H1 (cell line): ENCODE measurements around the gene SKP1. TPM values are rescaled to one million over a fixed set of nuclear protein-coding genes. Genes with fewer than 3 reads are reported as not detected.

Source experiments
- CTCF ChIA-PET: fragments of 300-600 bp; sonication (Branson Sonifier 250); formaldehyde crosslinking; loops from one replicate; lab custom pipeline; 2021; ENCODE audit not compliant: partially characterized antibody; lab: Charles Lee
- POLR2A ChIA-PET: fragments of 300-600 bp; sonication (Branson Sonifier 250); formaldehyde crosslinking; loops from one replicate; lab custom pipeline; 2021; ENCODE audit warnings: inconsistent platforms; ENCODE audit not compliant: partially characterized antibody; lab: Charles Lee
- DNase-seq, 2 experiments: peaks; one replicate each; pipeline versions ENCODE4 v3.0.0 to v3.0.0-alpha.2; 2010 to 2022; ENCODE audit warnings: low spot score in 2 of 2, low read depth in 1 of 2, mixed read lengths in 1 of 2
- FAIRE-seq: peaks from 2 replicates; lab custom pipeline; 2011; peaks lifted over from hg19 to GRCh38; lab: Jason Lieb, UNC
- H2AFZ ChIP-seq: 2 replicates; pipeline ENCODE4 v1.8.1; 2012; ENCODE audit warnings: low read length, inconsistent platforms
- H2AK5ac ChIP-seq: 2 replicates; pipeline ENCODE4 v1.6.1; 2013; ENCODE audit warnings: low read depth, low read length
- H2BK120ac ChIP-seq: replicated peaks from 2 replicates; pipeline ENCODE3; 2013; ENCODE audit warnings: low read depth, low read length, inconsistent platforms
- H2BK12ac ChIP-seq: 2 replicates; pipeline ENCODE4 v1.6.1; 2013; ENCODE audit warnings: low read depth, low read length
- H2BK15ac ChIP-seq: 2 replicates; pipeline ENCODE4 v1.6.1; 2013; ENCODE audit warnings: low read length
- H2BK20ac ChIP-seq: 2 replicates; pipeline ENCODE4 v1.6.1; 2013; ENCODE audit warnings: low read length
- H2BK5ac ChIP-seq: 2 replicates; pipeline ENCODE4 v1.6.1; 2013; ENCODE audit warnings: low read depth, low read length
- H3K14ac ChIP-seq: 2 replicates; pipeline ENCODE4 v1.6.1; 2013; ENCODE audit warnings: inconsistent platforms; ENCODE audit not compliant: insufficient read length
- H3K18ac ChIP-seq: 2 replicates; pipeline ENCODE4 v1.6.1; 2013; ENCODE audit warnings: low read length; ENCODE audit errors: extremely low read depth
- H3K23ac ChIP-seq: 2 replicates; pipeline ENCODE4 v1.6.1; 2013; ENCODE audit warnings: inconsistent platforms; ENCODE audit not compliant: insufficient read length
- H3K23me2 ChIP-seq: 2 replicates; pipeline ENCODE4 v1.6.1; 2013; ENCODE audit warnings: low read depth, low read length
- H3K27ac ChIP-seq: 2 replicates; pipeline ENCODE4 v1.6.1; 2011; ENCODE audit warnings: low read depth, low read length, inconsistent platforms
- H3K27me3 ChIP-seq, 4 experiments: replicated peaks in 1 of 4; 1 replicate in 1 of 4; 2 replicates in 3 of 4; pipeline versions ENCODE4 v1.6.1 to v1.8.1; 2011 to 2013; ENCODE audit warnings: low read length in 3 of 4, mild to moderate bottlenecking in 3 of 4, inconsistent platforms in 2 of 4, mixed read lengths in 2 of 4, moderate library complexity in 1 of 4; ENCODE audit not compliant: control insufficient read depth in 3 of 4, insufficient read depth in 3 of 4; ENCODE audit errors: extremely low read depth in 1 of 4
- H3K36me3 ChIP-seq, 4 experiments: 2 replicates each; pipeline versions ENCODE4 v1.6.1 to v1.8.1; 2011 to 2013; ENCODE audit warnings: mild to moderate bottlenecking in 4 of 4, low read length in 3 of 4, moderate library complexity in 2 of 4, control low read depth in 1 of 4, inconsistent platforms in 1 of 4; ENCODE audit not compliant: insufficient read depth in 4 of 4, control insufficient read depth in 2 of 4
- H3K4ac ChIP-seq: replicated peaks from 2 replicates; pipeline ENCODE3; 2013; ENCODE audit warnings: low read length, low read depth, mixed read lengths, inconsistent platforms; ENCODE audit not compliant: insufficient read length
- H3K4me1 ChIP-seq, 4 experiments: replicated peaks in 1 of 4; 1 replicate in 1 of 4; 2 replicates in 3 of 4; pipeline versions ENCODE4 v1.6.1 to v1.8.1; 2011 to 2013; ENCODE audit warnings: low read length in 3 of 4, inconsistent platforms in 2 of 4, mixed read lengths in 1 of 4; ENCODE audit not compliant: insufficient read depth in 4 of 4, control insufficient read depth in 3 of 4
- H3K4me2 ChIP-seq, 2 experiments: 2 replicates each; pipeline versions ENCODE4 v1.6.1 to v1.8.1; 2011 to 2013; ENCODE audit warnings: low read depth in 2 of 2, low read length in 2 of 2, control low read depth in 1 of 2, inconsistent platforms in 1 of 2, mild to moderate bottlenecking in 1 of 2; ENCODE audit not compliant: insufficient read depth in 1 of 2
- H3K4me3 ChIP-seq, 4 experiments: fragments of 200-600, 300-600 bp in 1 of 4; sonication (generic), shearing (Covaris generic), sonication (Bioruptor Twin) in 1 of 4; 2 replicates each; pipeline versions ENCODE4 v1.5.1 to v1.8.1; 2011 to 2016; ENCODE audit warnings: low read length in 4 of 4, low read depth in 3 of 4, control low read depth in 2 of 4, inconsistent platforms in 2 of 4, mild to moderate bottlenecking in 2 of 4, mixed read lengths in 1 of 4, moderate library complexity in 1 of 4; ENCODE audit not compliant: insufficient read depth in 2 of 4; ENCODE audit errors: extremely low read depth in 1 of 4
- H3K56ac ChIP-seq: replicated peaks from 2 replicates; pipeline ENCODE3; 2013; ENCODE audit warnings: low read depth, mild to moderate bottlenecking, mixed read lengths, low read length, inconsistent platforms; ENCODE audit not compliant: insufficient read length
- H3K79me1 ChIP-seq: 2 replicates; pipeline ENCODE4 v1.6.1; 2013; ENCODE audit warnings: low read depth, low read length, control low read depth
- H3K79me2 ChIP-seq, 2 experiments: 2 replicates each; pipeline versions ENCODE4 v1.6.1 to v1.8.1; 2012 to 2013; ENCODE audit warnings: low read length in 2 of 2, mild to moderate bottlenecking in 2 of 2, inconsistent platforms in 1 of 2; ENCODE audit not compliant: insufficient read depth in 2 of 2, control insufficient read depth in 1 of 2
- H3K9ac ChIP-seq, 4 experiments: replicated peaks in 1 of 4; 1 replicate in 1 of 4; 2 replicates in 3 of 4; pipeline versions ENCODE4 v1.6.1 to v1.8.1; 2011 to 2013; ENCODE audit warnings: low read depth in 3 of 4, low read length in 3 of 4, control low read depth in 2 of 4, mild to moderate bottlenecking in 2 of 4, moderate library complexity in 2 of 4, inconsistent platforms in 1 of 4; ENCODE audit errors: extremely low read depth in 1 of 4
- H3K9me3 ChIP-seq, 2 experiments: 2 replicates each; pipeline versions ENCODE4 v1.6.1 to v1.8.1; 2012 to 2013; ENCODE audit warnings: mild to moderate bottlenecking in 2 of 2, moderate library complexity in 2 of 2, control low read depth in 1 of 2, inconsistent platforms in 1 of 2, low read depth in 1 of 2, low read length in 1 of 2, mixed read lengths in 1 of 2; ENCODE audit not compliant: insufficient read depth in 2 of 2
- H4K20me1 ChIP-seq, 2 experiments: replicated peaks in 1 of 2; 2 replicates each; pipeline versions ENCODE3 to v1.8.1; 2011 to 2013; ENCODE audit warnings: inconsistent platforms in 2 of 2, low read length in 2 of 2, mild to moderate bottlenecking in 1 of 2; ENCODE audit not compliant: insufficient read depth in 2 of 2, control insufficient read depth in 1 of 2
- H4K5ac ChIP-seq: 2 replicates; pipeline ENCODE4 v1.6.1; 2013; ENCODE audit warnings: low read length, low read depth, mixed read lengths, inconsistent platforms; ENCODE audit not compliant: insufficient read length
- H4K8ac ChIP-seq: 2 replicates; pipeline ENCODE4 v1.8.0; 2013; ENCODE audit warnings: mild to moderate bottlenecking, moderate library complexity, low read length, inconsistent platforms; ENCODE audit not compliant: insufficient read depth; ENCODE audit errors: extremely low read depth
- H4K91ac ChIP-seq: replicated peaks from 2 replicates; pipeline ENCODE3; 2013; ENCODE audit warnings: low read length, mixed read lengths, inconsistent platforms; ENCODE audit not compliant: insufficient read length
- CHD2 ChIP-seq: IDR thresholded peaks from 2 replicates; pipeline ENCODE4 v1.6.1; 2012; ENCODE audit warnings: low read length, improper control_type of control experiment
- GABPA ChIP-seq: IDR thresholded peaks from 2 replicates; pipeline ENCODE4 v1.6.1; 2011; ENCODE audit warnings: mild to moderate bottlenecking, low read length, moderate library complexity, borderline replicate concordance; ENCODE audit not compliant: insufficient read depth
- POLR2A ChIP-seq, 2 experiments: IDR thresholded peaks; 1 replicate in 1 of 2; 2 replicates in 1 of 2; pipeline ENCODE4 v1.6.1; 2011; ENCODE audit warnings: low read depth in 2 of 2, low read length in 2 of 2, mild to moderate bottlenecking in 2 of 2; ENCODE audit errors: control extremely low read depth in 1 of 2
- RNF2 ChIP-seq: fragments of 200-900, 300-1000 bp; sonication (generic); IDR thresholded peaks from 2 replicates; pipeline ENCODE4 v1.7.1; 2016; ENCODE audit warnings: borderline replicate concordance, low read depth, mild to moderate bottlenecking, antibody characterized with exemption, low read length; ENCODE audit not compliant: poor library complexity, severe bottlenecking; ENCODE audit errors: missing control alignments
- SP1 ChIP-seq: IDR thresholded peaks from 2 replicates; pipeline ENCODE4 v1.6.1; 2011; ENCODE audit warnings: low read depth, low read length
- SP2 ChIP-seq: IDR thresholded peaks from 2 replicates; pipeline ENCODE4 v1.6.1; 2012; ENCODE audit warnings: mild to moderate bottlenecking, low read length, inconsistent platforms
- SP4 ChIP-seq: IDR thresholded peaks from 2 replicates; pipeline ENCODE4 v1.6.1; 2012; ENCODE audit warnings: low read length, inconsistent platforms
- ZNF274 ChIP-seq: IDR thresholded peaks from 2 replicates; pipeline ENCODE4 v1.7.0; 2012; ENCODE audit warnings: low read length, borderline replicate concordance; ENCODE audit errors: extremely low read depth
- WGBS, 2 experiments: shearing (Covaris generic) in 1 of 2; methylation state at CpG; one replicate each; pipeline versions ENCODE4 v1.1.6 to v1.1.7; 2013 to 2015; ENCODE audit warnings: low lambda C conversion rate in 2 of 2, mixed read lengths in 2 of 2, inconsistent platforms in 1 of 2, low coverage in 1 of 2, missing lambda C conversion rate in 1 of 2; ENCODE audit not compliant: insufficient replicate concordance in 2 of 2, insufficient coverage in 1 of 2, insufficient read length in 1 of 2; ENCODE audit errors: extremely low coverage in 1 of 2, missing lambda C conversion rate in 1 of 2; 5-methylcytosine and 5-hydroxymethylcytosine counted together
- polyA plus RNA-seq, 7 experiments: library from polyadenylated mRNA; depleted of rRNA in 3 of 7; stranded (reverse) in 5 of 7; unstranded in 2 of 7; fragments of >200 nt in 5 of 7; fragments of 200-250 nt in 2 of 7; gene quantifications; 1 replicate in 5 of 7; 2 replicates in 1 of 7; 4 replicates in 1 of 7; pipeline versions ENCODE4 v1.2.1 to v1.2.3, GENCODE V29; 2011 to 2013; ENCODE audit warnings: missing spikeins in 2 of 7, mixed read lengths in 2 of 7
- total RNA-seq: library from RNA; stranded (reverse); fragmentation: NEBNext Ultra II Directional; extraction: Animal tissue kit (Norgen Biotek cat#: 25700); gene quantifications from 2 replicates; pipeline ENCODE4 v1.2.1, GENCODE V29; 2021
- TF ChIP-seq, protein P1 (sequence below): IDR thresholded peaks from 2 replicates; pipeline ENCODE4 v1.6.1; 2011; ENCODE audit warnings: low read length, improper control_type of control experiment
- TF ChIP-seq, protein P2 (sequence below), 3 experiments: IDR thresholded peaks; 1 replicate in 2 of 3; 2 replicates in 1 of 3; pipeline versions ENCODE4 v1.5.1 to v1.6.1; 2011; ENCODE audit warnings: low read length in 3 of 3, mild to moderate bottlenecking in 3 of 3, inconsistent platforms in 2 of 3, low read depth in 1 of 3, moderate library complexity in 1 of 3; ENCODE audit not compliant: insufficient read depth in 1 of 3; ENCODE audit errors: control extremely low read depth in 1 of 3

SKP1 gene
- total and polyA plus RNA-seq, 2 of the 8 experiments (the other 6 are each of a cell fraction or from before 2014, with no cell fraction given): 163 to 332 TPM

- Histone ChIP-seq H3K79me2 (no peaks in the 10 kb centered on the region), H2AK5ac (no peak overlapping the region), H3K14ac (no peak overlapping the region), H2BK15ac (no peak overlapping the region), H2BK12ac (no peak overlapping the region; the same call in 1 of the 2 replicates), H3K9me3 (no peaks in the 10 kb centered on the region), H3K27me3 (no peaks in the 10 kb centered on the region), H2BK120ac (no peak overlapping the region), H3K18ac (no peak overlapping the region), H3K4me2 (no peak overlapping the region), H3K36me3 (peaks cover 0 to 9% (median 4%) of the 10 kb centered on the region in 4 experiments; a peak in 5 of 8 replicates), H3K56ac (no peak overlapping the region), H2BK5ac (no peak overlapping the region; the same call in 1 of the 2 replicates), H2AFZ (no peak overlapping the region), H4K91ac (no peak overlapping the region), H3K9ac (no peak overlapping the region), H3K79me1 (peaks cover 22% of the 10 kb centered on the region), H3K4me3 (no peak overlapping the region), H2BK20ac (no peak overlapping the region), H4K20me1 (peaks cover 8 to 47% of the 10 kb centered on the region in 2 experiments), H4K8ac (no peak overlapping the region), H3K27ac (no peak overlapping the region), H3K23me2 (no peaks in the 10 kb centered on the region), H3K4me1 (no peaks in the 10 kb centered on the region; a peak in 3 of 7 replicates), H3K23ac (no peak overlapping the region), H4K5ac (no peak overlapping the region), H3K4ac (no peak overlapping the region)
- CTCF ChIA-PET: interaction anchor here (0.6 to 24.3 kb wide), 22 partner anchors 12 to 162 kb away, joined by 3 to 629 read pairs (median 8); partner anchors contain the start of gene TCF7
- DNase-seq: no peak
- FAIRE-seq: no peak
- POLR2A ChIA-PET: interaction anchor here (1.4 kb wide), 1 partner anchor 11 kb away, joined by 3 read pairs; no protein-coding TSS in a partner anchor
- WGBS, 2 experiments: 85% methylated on average over 4 of the region's 4 CpGs; no CpG with 5 or more reads in 1 of the 2 experiments
- TF ChIP-seq, protein P1, sequence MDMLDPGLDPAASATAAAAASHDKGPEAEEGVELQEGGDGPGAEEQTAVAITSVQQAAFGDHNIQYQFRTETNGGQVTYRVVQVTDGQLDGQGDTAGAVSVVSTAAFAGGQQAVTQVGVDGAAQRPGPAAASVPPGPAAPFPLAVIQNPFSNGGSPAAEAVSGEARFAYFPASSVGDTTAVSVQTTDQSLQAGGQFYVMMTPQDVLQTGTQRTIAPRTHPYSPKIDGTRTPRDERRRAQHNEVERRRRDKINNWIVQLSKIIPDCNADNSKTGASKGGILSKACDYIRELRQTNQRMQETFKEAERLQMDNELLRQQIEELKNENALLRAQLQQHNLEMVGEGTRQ: no peak
- TF ChIP-seq SP2: no peak
- no peak for TF ChIP-seq ZNF274
- TF ChIP-seq, protein P2, sequence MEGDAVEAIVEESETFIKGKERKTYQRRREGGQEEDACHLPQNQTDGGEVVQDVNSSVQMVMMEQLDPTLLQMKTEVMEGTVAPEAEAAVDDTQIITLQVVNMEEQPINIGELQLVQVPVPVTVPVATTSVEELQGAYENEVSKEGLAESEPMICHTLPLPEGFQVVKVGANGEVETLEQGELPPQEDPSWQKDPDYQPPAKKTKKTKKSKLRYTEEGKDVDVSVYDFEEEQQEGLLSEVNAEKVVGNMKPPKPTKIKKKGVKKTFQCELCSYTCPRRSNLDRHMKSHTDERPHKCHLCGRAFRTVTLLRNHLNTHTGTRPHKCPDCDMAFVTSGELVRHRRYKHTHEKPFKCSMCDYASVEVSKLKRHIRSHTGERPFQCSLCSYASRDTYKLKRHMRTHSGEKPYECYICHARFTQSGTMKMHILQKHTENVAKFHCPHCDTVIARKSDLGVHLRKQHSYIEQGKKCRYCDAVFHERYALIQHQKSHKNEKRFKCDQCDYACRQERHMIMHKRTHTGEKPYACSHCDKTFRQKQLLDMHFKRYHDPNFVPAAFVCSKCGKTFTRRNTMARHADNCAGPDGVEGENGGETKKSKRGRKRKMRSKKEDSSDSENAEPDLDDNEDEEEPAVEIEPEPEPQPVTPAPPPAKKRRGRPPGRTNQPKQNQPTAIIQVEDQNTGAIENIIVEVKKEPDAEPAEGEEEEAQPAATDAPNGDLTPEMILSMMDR (IDR thresholded peaks at IDR 0.05; ENCODE audit: control extremely low read depth in 1 of 3, insufficient read depth in 1 of 3, low read depth in 1 of 3, low read length in 3 of 3): no peak
- TF ChIP-seq SP1: no peak
- no peak for TF ChIP-seq RNF2
- no peak for TF ChIP-seq CHD2
- no peak for TF ChIP-seq GABPA
- no peak; a peak in 1 of 3 replicates for TF ChIP-seq POLR2A (IDR thresholded peaks at IDR 0.05; ENCODE audit: control extremely low read depth in 1 of 2, low read depth in 2 of 2, low read length in 2 of 2)
- TF ChIP-seq SP4: no peak
Measured at GRCh38 chr5:134139377-134139851, 37.3 kb downstream of the SKP1 start.
